ENCODE measurements around the gene QPRT. TPM values are rescaled to one million over a fixed set of nuclear protein-coding genes. Genes with fewer than 3 reads are reported as not detected.
"Not testable (repeated sequence)": the region's sequence is repeated elsewhere in the genome, so short reads cannot be mapped to it uniquely, and the experiment has no call there.

QPRT gene
- total RNA-seq, 1 donor from 2014 or later, result 34.7 TPM

- Mint-ChIP-seq H3K9me3 (ENCODE audit: unreplicated experiment) (peaks cover 1% of the 10 kb centered on the region), H3K27me3 (ENCODE audit: unreplicated experiment) (peaks cover 7% of the 10 kb centered on the region), H3K27ac (ENCODE audit: unreplicated experiment) (no peak within 1 kb of the TSS)
These were observed 15.8 kb upstream of the QPRT start, which contains the start of gene SPN for GRCh38 chr16:29663016-29663806. Gene SPN (plus strand): TSS chr16:29663247. CDS start chr16:29663729, 482 bp downstream.

GRCh38 chr16:29663807-29664090, 15.2 kb upstream of the QPRT start:
- peak overlapping the region; percentile 20 for H3K4me3 Mint-ChIP-seq (ENCODE audit: unreplicated experiment)
- DNase-seq, result no peak
- no peaks in the 10 kb centered on the region for H3K36me3 Mint-ChIP-seq (ENCODE audit: unreplicated experiment)
- H3K9me3 Mint-ChIP-seq (ENCODE audit: unreplicated experiment), result peaks cover 1% of the 10 kb centered on the region
- peaks cover 19% of the 10 kb centered on the region for H3K4me1 Mint-ChIP-seq (ENCODE audit: low read depth, unreplicated experiment)
- H3K27ac Mint-ChIP-seq (ENCODE audit: unreplicated experiment), result no peak overlapping the region
- H3K27me3 Mint-ChIP-seq (ENCODE audit: unreplicated experiment), result peaks cover 5% of the 10 kb centered on the region
- no peak for TF ChIP-seq CTCF (IDR thresholded peaks at IDR 0.05; ENCODE audit: partially characterized antibody, unreplicated experiment)

More at GRCh38 chr16:29663016-29663806, 15.8 kb upstream of the QPRT start, which contains the start of gene SPN:
- peaks cover 19% of the 10 kb centered on the region for H3K4me1 Mint-ChIP-seq (ENCODE audit: low read depth, unreplicated experiment)
- DNase-seq, result no peak
- H3K4me3 Mint-ChIP-seq (ENCODE audit: unreplicated experiment), result peak within 1 kb of the TSS; percentile 20
- no peak for TF ChIP-seq CTCF (IDR thresholded peaks at IDR 0.05; ENCODE audit: partially characterized antibody, unreplicated experiment)
- no peaks in the 10 kb centered on the region for H3K36me3 Mint-ChIP-seq (ENCODE audit: unreplicated experiment)

- Mint-ChIP-seq H3K36me3 (ENCODE audit: unreplicated experiment) (no peaks in the 10 kb centered on the region), H3K4me3 (ENCODE audit: unreplicated experiment) (peak overlapping the region; percentile 20), H3K9me3 (ENCODE audit: unreplicated experiment) (peaks cover 1% of the 10 kb centered on the region), H3K27me3 (ENCODE audit: unreplicated experiment) (peaks cover 5% of the 10 kb centered on the region), H3K4me1 (ENCODE audit: low read depth, unreplicated experiment) (peaks cover 19% of the 10 kb centered on the region), H3K27ac (ENCODE audit: unreplicated experiment) (no peak overlapping the region)
- TF ChIP-seq CTCF (IDR thresholded peaks at IDR 0.05; ENCODE audit: partially characterized antibody, unreplicated experiment), result no peak
- DNase-seq, result no peak
These were observed 14.7 kb upstream of the QPRT start for GRCh38 chr16:29664091-29664921.

GRCh38 chr16:29665294-29666077, 13.5 kb upstream of the QPRT start:
- Mint-ChIP-seq H3K27ac (ENCODE audit: unreplicated experiment) (no peak overlapping the region), H3K27me3 (ENCODE audit: unreplicated experiment) (peaks cover 5% of the 10 kb centered on the region), H3K36me3 (ENCODE audit: unreplicated experiment) (no peaks in the 10 kb centered on the region), H3K4me1 (ENCODE audit: low read depth, unreplicated experiment) (peaks cover 19% of the 10 kb centered on the region), H3K4me3 (ENCODE audit: unreplicated experiment) (no peak overlapping the region), H3K9me3 (ENCODE audit: unreplicated experiment) (peaks cover 1% of the 10 kb centered on the region)
- DNase-seq, result no peak
- no peak for TF ChIP-seq CTCF (IDR thresholded peaks at IDR 0.05; ENCODE audit: partially characterized antibody, unreplicated experiment)

GRCh38 chr16:29667322-29667610, 11.7 kb upstream of the QPRT start:
- Mint-ChIP-seq H3K4me3 (ENCODE audit: unreplicated experiment) (peak overlapping the region; percentile 81), H3K4me1 (ENCODE audit: low read depth, unreplicated experiment) (peaks cover 19% of the 10 kb centered on the region)
- not testable (repeated sequence) for H3K9me3 Mint-ChIP-seq (ENCODE audit: unreplicated experiment); DNase-seq; H3K27me3 Mint-ChIP-seq (ENCODE audit: unreplicated experiment); H3K36me3 Mint-ChIP-seq (ENCODE audit: unreplicated experiment); H3K27ac Mint-ChIP-seq (ENCODE audit: unreplicated experiment)
